Measurements from ENCODE around the gene PTPRN2. TPM values are rescaled to one million over a fixed set of nuclear protein-coding genes. Genes with fewer than 3 reads are reported as not detected.

Gene PTPRN2
- total RNA-seq, 2 experiments from 2014 or later: 0.46 to 0.51 TPM

DNA sequence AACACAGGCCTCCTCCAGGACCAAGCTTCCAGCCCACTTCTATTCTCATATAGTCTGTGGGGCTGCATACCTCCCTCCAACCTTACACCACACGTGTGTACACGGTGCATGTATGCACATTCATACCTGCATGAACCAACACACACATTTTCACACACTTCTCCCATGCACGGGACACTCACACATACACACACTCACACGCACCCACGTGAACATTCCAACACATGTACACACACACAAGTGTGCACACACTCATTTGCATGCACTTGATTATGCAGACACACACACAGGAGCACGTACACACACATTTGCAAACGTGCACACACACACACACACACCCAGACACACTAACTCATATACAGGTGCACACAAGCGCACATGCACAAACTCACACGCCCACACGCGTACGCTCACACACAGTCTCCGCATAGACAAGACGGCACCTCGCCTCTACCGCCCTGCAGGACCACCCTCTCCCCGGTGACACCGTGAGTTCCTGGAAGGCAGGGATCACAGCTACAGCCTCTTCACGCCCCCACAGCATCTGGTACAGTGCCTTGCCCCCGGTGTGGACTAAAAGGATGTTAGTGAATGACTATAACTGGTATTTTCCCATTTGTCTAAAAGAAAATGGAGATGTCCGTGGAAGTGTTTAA lies 263.8 kb downstream of the PTPRN2 start:
- ATAC-seq (no peak), DNase-seq (no peak)
- Mint-ChIP-seq H3K27me3 (peaks cover 4% of the 10 kb centered on the region), H3K4me1 (no peaks in the 10 kb centered on the region), H3K27ac (no peak overlapping the region), H3K9me3 (ENCODE audit: low read depth) (peaks cover 14% of the 10 kb centered on the region), H3K36me3 (ENCODE audit: low read depth) (no peaks in the 10 kb centered on the region), H3K4me3 (no peak overlapping the region)
- ChIA-PET CTCF (no interaction called here), POLR2A (interaction anchor here (0.6 kb wide), 1 partner anchor 219 kb away, joined by 3 read pairs; no protein-coding TSS in a partner anchor)
- intact Hi-C loops (cut with DNase I, micrococcal nuclease): no loop called here

DNA sequence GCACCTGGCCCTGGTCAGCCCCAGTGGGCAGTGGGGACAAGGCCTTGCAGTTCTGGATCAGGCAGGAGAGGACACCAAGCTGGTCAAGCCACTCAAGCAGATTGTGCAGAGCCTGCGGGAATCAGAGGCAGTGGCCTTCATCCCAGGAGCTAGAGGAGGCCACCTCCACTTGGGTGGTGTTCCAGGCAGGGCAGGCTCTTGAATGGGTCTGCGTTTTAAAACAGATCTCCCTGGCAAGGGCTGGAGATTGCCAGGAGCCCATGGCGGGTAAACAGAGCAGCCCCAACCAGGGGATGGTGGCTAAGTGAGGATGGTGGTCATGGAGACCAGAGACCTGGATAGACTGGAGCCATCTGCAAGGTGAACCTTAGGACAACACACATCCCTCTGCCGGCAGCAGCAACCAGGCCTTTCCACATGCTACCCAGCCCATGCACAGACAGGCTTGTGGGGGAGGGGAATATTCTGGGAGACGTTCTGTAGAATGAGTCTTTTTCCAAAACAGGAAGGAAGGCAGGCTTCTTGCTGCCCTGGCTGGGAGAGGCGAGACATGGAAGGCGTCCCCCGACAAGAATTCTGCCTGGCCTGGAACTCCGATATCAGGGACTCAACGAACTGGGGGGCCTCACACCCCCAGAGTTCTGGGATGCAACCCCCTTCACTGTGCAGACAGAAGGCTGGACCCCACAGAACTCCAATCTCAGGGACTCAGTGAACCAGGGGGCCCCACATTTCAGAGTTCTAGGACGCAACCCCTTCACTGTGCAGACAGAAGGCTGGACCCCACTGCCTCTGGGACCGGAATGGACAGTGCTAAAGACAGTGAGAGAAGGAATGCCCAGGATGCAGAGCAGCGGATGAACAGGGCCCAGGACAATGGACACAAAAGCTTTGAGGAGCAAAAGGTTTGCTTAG lies 264.8 kb downstream of the PTPRN2 start:
- CTCF ChIA-PET: no interaction called here
- ATAC-seq: no peak
- POLR2A ChIA-PET: no interaction called here
- Mint-ChIP-seq H3K36me3 (ENCODE audit: low read depth) (no peaks in the 10 kb centered on the region), H3K4me1 (no peaks in the 10 kb centered on the region), H3K4me3 (no peak overlapping the region), H3K9me3 (ENCODE audit: low read depth) (peaks cover 14% of the 10 kb centered on the region), H3K27ac (no peak overlapping the region), H3K27me3 (peaks cover 4% of the 10 kb centered on the region)
- DNase-seq: no peak
- intact Hi-C loops (cut with DNase I, micrococcal nuclease): no loop called here

DNA sequence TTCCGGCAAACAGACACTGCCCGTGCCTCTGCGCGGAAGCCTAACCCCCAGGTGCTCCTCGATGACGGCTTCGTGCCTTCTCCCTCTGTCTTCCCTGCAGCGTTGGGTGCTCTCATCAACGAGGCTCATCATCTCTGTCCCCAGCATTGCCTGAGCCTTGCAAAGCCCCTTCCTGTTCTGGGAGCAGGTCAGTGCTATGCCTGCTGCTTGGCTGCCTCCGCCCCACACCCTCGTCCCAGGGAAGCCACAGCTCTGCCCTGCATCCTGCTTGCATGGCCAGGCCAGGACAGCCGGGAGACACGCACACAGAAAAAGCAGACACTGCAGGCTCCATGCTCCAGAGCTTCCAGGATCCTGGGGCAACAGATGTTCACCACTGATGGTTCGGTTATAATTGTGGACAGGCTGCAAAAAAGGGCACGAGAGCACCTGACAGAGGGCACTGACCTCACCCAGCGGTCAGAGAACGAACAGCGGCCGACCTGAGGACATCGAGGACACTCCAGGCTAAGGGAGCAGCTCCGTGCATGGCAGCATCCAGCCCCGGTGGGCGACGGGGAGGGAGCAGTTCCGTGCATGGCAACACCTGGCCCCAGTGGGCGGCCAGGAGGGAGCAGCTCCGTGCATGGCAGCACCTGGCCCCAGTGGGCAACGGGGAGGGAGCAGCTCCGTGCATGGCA lies 265.5 kb downstream of the PTPRN2 start:
- ChIA-PET CTCF (no interaction called here), POLR2A (no interaction called here)
- ATAC-seq (no peak), DNase-seq (no peak)
- Mint-ChIP-seq H3K27ac (no peak overlapping the region), H3K36me3 (ENCODE audit: low read depth) (no peaks in the 10 kb centered on the region), H3K4me3 (no peak overlapping the region), H3K9me3 (ENCODE audit: low read depth) (peaks cover 8% of the 10 kb centered on the region), H3K4me1 (no peaks in the 10 kb centered on the region), H3K27me3 (peaks cover 10% of the 10 kb centered on the region)
- intact Hi-C loops (cut with DNase I, micrococcal nuclease): no loop called here

DNA sequence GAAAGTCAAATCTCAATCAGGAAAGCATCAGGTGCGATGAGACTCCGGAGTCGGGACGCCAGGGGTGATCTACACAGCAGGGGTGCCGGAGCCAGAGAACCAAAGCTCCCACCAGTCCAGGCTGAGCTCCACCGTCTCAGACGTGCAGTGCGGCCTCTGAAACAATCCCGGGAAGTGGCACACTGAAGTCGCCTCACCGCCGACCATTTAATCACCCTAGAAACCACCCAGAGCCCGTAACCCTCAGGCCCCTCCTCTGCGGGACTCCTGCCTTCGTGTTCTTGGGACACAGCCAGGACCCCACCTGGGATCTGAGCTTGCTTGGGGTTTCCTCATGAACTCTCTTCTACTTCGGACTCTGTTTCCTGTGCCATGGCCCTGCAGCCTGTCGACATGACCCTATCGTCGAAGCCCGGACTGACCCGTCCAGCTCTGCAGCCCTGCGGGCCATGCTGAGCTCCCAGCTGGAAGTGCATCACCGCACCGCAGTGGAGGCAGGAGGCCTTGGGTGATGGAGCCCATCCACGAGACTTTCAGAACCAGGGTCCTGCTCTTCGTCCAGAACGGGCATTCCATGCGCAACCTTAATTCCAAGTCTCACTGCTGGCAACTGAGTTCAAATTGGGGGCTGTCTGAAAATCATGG lies 266.4 kb downstream of the PTPRN2 start:
- ATAC-seq (no peak), DNase-seq (no peak)
- H3K4me3 Mint-ChIP-seq: no peak overlapping the region
- no peaks in the 10 kb centered on the region for H3K36me3 Mint-ChIP-seq (ENCODE audit: low read depth)
- intact Hi-C loops (cut with DNase I, micrococcal nuclease): no loop called here
- H3K27me3 Mint-ChIP-seq: peaks cover 10% of the 10 kb centered on the region
- H3K27ac Mint-ChIP-seq: no peak overlapping the region
- ChIA-PET CTCF (no interaction called here), POLR2A (no interaction called here)
- no peaks in the 10 kb centered on the region for H3K9me3 Mint-ChIP-seq (ENCODE audit: low read depth)
- H3K4me1 Mint-ChIP-seq: no peaks in the 10 kb centered on the region

DNA sequence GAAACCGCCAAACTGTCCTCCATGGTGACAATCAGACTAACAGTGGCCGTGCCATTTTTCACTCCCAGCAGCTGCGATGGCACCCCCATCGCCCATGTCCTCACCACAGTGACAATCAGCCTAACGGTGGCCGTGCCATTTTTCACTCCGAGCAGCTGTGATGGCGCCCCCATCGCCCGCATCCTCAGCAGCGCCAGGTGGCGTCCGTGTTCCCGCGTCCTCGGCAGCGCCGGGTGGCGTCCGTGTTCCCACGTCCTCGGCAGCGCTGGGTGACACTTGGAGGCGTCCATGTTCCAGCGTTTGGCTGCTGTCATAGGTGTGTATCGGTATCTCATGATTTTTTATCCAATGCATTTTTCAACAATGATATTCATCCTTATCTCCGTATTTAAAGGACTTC lies 267.3 kb downstream of the PTPRN2 start:
- H3K4me3 Mint-ChIP-seq: no peak overlapping the region
- H3K4me1 Mint-ChIP-seq: no peaks in the 10 kb centered on the region
- ChIA-PET CTCF (no interaction called here), POLR2A (no interaction called here)
- H3K27ac Mint-ChIP-seq: no peak overlapping the region
- no peaks in the 10 kb centered on the region for H3K36me3 Mint-ChIP-seq (ENCODE audit: low read depth)
- intact Hi-C loops (cut with DNase I, micrococcal nuclease): no loop called here
- peaks cover 10% of the 10 kb centered on the region for H3K27me3 Mint-ChIP-seq
- H3K9me3 Mint-ChIP-seq (ENCODE audit: low read depth): no peaks in the 10 kb centered on the region
- DNase-seq (no peak), ATAC-seq (no peak)

DNA sequence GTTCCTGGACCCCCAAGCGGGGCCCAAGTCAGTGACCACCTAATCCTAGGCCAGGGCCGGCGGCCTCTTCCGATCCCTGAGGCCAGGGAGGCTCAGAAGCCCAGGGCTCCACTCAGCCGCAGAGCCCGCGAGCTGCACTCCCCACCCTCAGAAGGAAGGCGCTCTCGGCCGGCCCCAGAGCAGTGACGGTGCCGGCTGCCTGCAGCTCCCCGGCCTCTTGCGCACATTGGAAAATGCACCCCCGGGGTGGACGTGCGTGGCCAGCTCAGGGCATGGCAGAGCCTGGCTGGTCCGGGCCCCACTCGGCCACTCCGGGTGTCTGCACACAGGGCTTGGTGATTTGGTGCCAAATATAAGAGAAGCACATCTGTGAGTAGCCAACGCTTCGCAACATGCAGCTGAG lies 269.1 kb downstream of the PTPRN2 start:
- no peaks in the 10 kb centered on the region for H3K36me3 Mint-ChIP-seq (ENCODE audit: low read depth)
- H3K27ac Mint-ChIP-seq: no peak overlapping the region
- ATAC-seq: no peak
- ChIA-PET POLR2A (no interaction called here), CTCF (no interaction called here)
- intact Hi-C loops (cut with DNase I, micrococcal nuclease): no loop called here
- H3K4me1 Mint-ChIP-seq: no peaks in the 10 kb centered on the region
- no peaks in the 10 kb centered on the region for H3K9me3 Mint-ChIP-seq (ENCODE audit: low read depth)
- H3K4me3 Mint-ChIP-seq: no peak overlapping the region
- no peak for DNase-seq
- peaks cover 6% of the 10 kb centered on the region for H3K27me3 Mint-ChIP-seq

DNA sequence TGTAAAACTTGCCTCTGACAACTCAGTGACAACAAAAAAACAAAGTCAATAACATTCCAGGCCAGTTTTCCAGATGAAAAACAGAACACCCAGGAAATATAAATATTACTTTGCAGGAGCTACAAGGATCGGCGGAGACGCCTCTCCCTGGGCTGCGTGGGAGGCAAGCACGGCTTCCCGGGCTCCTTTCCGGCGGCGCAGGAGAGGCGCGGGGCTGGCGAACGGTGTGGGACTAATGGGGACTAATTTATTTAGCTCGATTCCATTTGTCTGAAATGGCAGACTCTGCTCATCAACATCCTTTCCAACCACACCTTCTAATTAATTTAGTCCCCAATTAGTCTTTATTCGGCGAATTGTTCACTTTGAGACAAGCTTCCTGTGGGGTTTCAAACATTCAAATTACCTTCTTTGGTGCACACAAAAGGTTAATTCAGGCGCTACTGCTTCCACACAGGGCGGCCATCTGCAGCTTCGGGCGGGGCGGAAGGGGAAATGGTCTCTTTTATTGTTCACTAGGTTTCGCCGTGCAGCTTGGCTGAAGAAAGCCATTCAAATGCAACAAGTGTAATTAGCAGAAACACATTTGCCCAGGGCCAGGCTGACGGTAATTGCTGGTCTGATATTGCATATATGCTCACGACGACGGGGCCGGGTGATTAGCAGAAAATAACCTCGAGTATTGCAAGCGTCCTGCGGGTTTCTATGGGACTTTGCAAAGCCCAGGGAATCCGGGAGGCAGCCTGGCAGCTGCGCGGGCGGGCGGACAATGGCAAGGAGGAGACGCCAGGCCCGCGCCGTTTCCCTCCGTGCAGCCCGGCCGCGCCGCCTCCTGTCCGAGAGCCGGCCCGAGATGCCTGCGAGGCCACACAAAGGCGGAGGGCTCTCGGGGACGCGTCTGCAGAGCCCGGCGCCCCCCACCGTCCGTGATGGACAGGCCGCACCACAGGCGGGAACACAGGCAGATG lies 270.1 kb downstream of the PTPRN2 start:
- ChIA-PET POLR2A (no interaction called here), CTCF (no interaction called here)
- no peaks in the 10 kb centered on the region for H3K4me1 Mint-ChIP-seq
- no peak for DNase-seq
- H3K9me3 Mint-ChIP-seq (ENCODE audit: low read depth): peaks cover 4% of the 10 kb centered on the region
- peaks cover 6% of the 10 kb centered on the region for H3K27me3 Mint-ChIP-seq
- intact Hi-C loops (cut with DNase I, micrococcal nuclease): no loop called here
- H3K4me3 Mint-ChIP-seq: no peak overlapping the region
- no peaks in the 10 kb centered on the region for H3K36me3 Mint-ChIP-seq (ENCODE audit: low read depth)
- no peak for ATAC-seq
- no peak overlapping the region for H3K27ac Mint-ChIP-seq

DNA sequence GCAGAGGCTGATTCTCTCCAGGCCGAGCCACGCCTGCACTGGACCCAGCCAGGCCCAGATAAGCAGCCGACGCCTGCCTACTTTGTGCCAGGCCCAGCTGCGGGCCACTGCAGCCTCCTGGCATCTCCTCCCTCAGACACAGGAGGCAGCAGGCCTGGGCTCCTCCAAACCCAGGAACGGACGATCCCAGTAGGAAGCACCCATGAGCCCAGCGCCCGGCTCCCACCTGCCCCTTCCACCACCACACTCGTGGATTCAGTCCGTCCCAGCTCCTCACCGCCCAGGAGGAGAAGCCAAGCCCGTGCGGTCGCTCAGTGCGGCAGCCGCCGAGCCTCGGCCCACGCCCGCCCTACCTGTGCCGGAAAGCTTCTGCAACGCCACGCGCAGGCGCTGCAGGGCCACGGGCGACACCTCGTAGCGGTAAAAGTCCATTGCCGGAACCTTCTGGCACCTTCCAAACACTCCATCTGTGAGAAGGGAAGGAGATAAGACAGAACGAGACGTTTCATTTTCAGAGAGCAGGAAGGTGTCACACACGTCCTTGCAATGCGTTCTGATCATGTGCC lies 271.1 kb downstream of the PTPRN2 start:
- no peak overlapping the region for H3K27ac Mint-ChIP-seq
- H3K9me3 Mint-ChIP-seq (ENCODE audit: low read depth): peaks cover 13% of the 10 kb centered on the region
- H3K4me1 Mint-ChIP-seq: no peaks in the 10 kb centered on the region
- H3K4me3 Mint-ChIP-seq: no peak overlapping the region
- DNase-seq (no peak), ATAC-seq (no peak)
- CTCF ChIA-PET: no interaction called here
- POLR2A ChIA-PET: no interaction called here
- H3K27me3 Mint-ChIP-seq: peaks cover 6% of the 10 kb centered on the region
- intact Hi-C loops (cut with DNase I, micrococcal nuclease): no loop called here
- H3K36me3 Mint-ChIP-seq (ENCODE audit: low read depth): no peaks in the 10 kb centered on the region

DNA sequence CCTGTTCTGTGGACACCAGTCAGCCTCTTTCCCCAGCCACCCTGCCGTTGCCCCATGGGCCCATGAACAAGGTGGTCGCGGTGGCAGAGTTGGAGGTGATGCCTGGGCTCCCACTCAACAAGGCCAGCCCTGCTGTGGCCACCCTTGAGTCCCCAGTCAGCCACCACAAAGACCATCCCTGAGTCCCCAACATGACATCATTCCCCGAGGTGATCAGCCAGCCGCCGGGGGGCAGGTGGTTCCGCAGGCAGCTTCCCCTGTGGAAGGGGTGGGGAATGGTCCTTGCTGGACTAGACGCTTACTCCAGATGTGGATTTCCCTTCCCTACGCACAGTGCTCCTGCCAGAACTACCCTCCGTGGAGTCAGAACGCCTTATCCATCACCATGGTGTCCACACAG lies 271.7 kb downstream of the PTPRN2 start:
- H3K9me3 Mint-ChIP-seq (ENCODE audit: low read depth): peaks cover 13% of the 10 kb centered on the region
- peaks cover 6% of the 10 kb centered on the region for H3K27me3 Mint-ChIP-seq
- H3K36me3 Mint-ChIP-seq (ENCODE audit: low read depth): no peaks in the 10 kb centered on the region
- no peak overlapping the region for H3K4me3 Mint-ChIP-seq
- ChIA-PET POLR2A (no interaction called here), CTCF (no interaction called here)
- no peak for DNase-seq
- no peak for ATAC-seq
- H3K4me1 Mint-ChIP-seq: no peaks in the 10 kb centered on the region
- intact Hi-C loops (cut with DNase I, micrococcal nuclease): no loop called here
- no peak overlapping the region for H3K27ac Mint-ChIP-seq

DNA sequence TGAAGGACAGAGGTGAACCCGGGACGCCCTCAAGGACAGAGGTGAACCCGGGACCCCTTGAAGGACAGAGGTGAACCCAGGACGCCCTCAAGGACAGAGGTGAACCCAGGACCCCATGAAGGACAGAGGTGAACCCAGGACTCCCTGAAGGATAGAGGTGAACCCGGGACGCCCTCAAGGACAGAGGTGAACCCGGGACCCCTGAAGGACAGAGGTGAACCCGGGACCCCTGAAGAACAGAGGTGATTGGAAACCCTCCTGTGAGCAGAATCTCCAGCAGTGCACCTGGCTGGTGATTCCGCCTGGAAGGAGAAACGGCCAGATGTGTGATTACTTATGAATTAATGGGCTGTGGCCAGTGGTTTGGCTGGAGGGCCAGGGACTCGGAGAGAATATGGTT lies 272.3 kb downstream of the PTPRN2 start:
- Mint-ChIP-seq H3K4me3 (no peak overlapping the region), H3K4me1 (no peaks in the 10 kb centered on the region), H3K36me3 (ENCODE audit: low read depth) (no peaks in the 10 kb centered on the region), H3K27me3 (peaks cover 6% of the 10 kb centered on the region), H3K9me3 (ENCODE audit: low read depth) (peaks cover 13% of the 10 kb centered on the region), H3K27ac (no peak overlapping the region)
- intact Hi-C loops (cut with DNase I, micrococcal nuclease): no loop called here
- ATAC-seq (no peak), DNase-seq (no peak)
- CTCF ChIA-PET: no interaction called here
- POLR2A ChIA-PET: no interaction called here

DNA sequence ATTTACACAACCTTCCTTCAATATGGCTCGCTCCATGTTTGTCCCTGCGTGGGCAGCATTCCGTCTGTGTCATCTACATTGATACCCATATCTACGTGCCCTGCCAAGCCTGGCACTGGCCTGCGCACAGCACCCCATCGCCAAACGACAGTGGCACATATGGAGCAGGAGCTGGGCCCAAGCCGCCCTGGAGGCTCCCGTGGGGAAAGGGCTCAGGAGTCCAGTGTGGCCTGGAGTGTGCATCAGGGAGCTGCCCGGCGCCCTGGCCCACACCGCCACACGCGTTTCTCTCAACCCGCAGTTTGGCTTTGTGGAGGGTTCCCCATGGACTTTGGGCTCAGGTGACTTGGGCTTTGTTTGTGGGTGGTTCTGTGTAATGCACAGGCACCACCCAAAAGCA lies 273.2 kb downstream of the PTPRN2 start:
- Mint-ChIP-seq H3K4me3 (no peak overlapping the region), H3K36me3 (ENCODE audit: low read depth) (no peaks in the 10 kb centered on the region), H3K4me1 (no peaks in the 10 kb centered on the region), H3K9me3 (ENCODE audit: low read depth) (peaks cover 13% of the 10 kb centered on the region), H3K27ac (no peak overlapping the region), H3K27me3 (peaks cover 6% of the 10 kb centered on the region)
- POLR2A ChIA-PET: no interaction called here
- DNase-seq: no peak
- intact Hi-C loops (cut with DNase I, micrococcal nuclease): no loop called here
- no peak for ATAC-seq
- CTCF ChIA-PET: no interaction called here
